Aorta (tissue), 5 donors: Measurements from ENCODE around the gene DISC1. TPM values are rescaled to one million over a fixed set of nuclear protein-coding genes. Genes with fewer than 3 reads are reported as not detected.
"Not testable (repeated sequence)": the region's sequence is repeated elsewhere in the genome, so short reads cannot be mapped to it uniquely, and the experiment has no call there.

Source experiments
- ATAC-seq: fragments of 200-7000 bp; cut with Tn5 transposase; one replicate; pipeline ENCODE4 v1.9.1; 2022; ENCODE audit warnings: moderate library complexity; ENCODE audit not compliant: low FRiP score
- DNase-seq, 2 donors: peaks; one replicate each; pipeline ENCODE4 v3.0.0-alpha.2; 2020
- H3K27ac ChIP-seq, 2 donors: one replicate each; pipeline ENCODE4 v1.5.1; 2013; ENCODE audit warnings: low read length in 2 of 2, mild to moderate bottlenecking in 2 of 2, moderate library complexity in 2 of 2, control low read depth in 1 of 2, inconsistent platforms in 1 of 2, low read depth in 1 of 2
- H3K27me3 ChIP-seq, 2 donors: one replicate each; pipeline ENCODE4 v1.6.1; 2013; ENCODE audit warnings: control low read depth in 1 of 2, low read length in 1 of 2, mild to moderate bottlenecking in 1 of 2, moderate library complexity in 1 of 2; ENCODE audit not compliant: insufficient read depth in 2 of 2, control insufficient read depth in 1 of 2
- H3K36me3 ChIP-seq, 2 donors: one replicate each; pipeline ENCODE4 v1.6.1; 2013; ENCODE audit warnings: control low read depth in 1 of 2, low read length in 1 of 2, mild to moderate bottlenecking in 1 of 2; ENCODE audit not compliant: insufficient read depth in 2 of 2, control insufficient read depth in 1 of 2
- H3K4me1 ChIP-seq, 2 donors: one replicate each; pipeline ENCODE4 v1.6.1; 2013; ENCODE audit warnings: low read length in 2 of 2, control low read depth in 1 of 2, mild to moderate bottlenecking in 1 of 2, moderate library complexity in 1 of 2; ENCODE audit not compliant: insufficient read depth in 2 of 2, control insufficient read depth in 1 of 2
- H3K4me3 ChIP-seq, 2 donors: one replicate each; pipeline ENCODE4 v1.5.1; 2013; ENCODE audit warnings: low read length in 2 of 2, control low read depth in 1 of 2, mild to moderate bottlenecking in 1 of 2
- H3K9me3 ChIP-seq: one replicate; pipeline ENCODE4 v1.6.1; 2013; ENCODE audit warnings: mild to moderate bottlenecking, low read length; ENCODE audit not compliant: control insufficient read depth
- WGBS, 2 donors: extraction: QIAGEN DNeasy Blood & Tissue Kit; methylation state at CpG; one replicate each; pipeline ENCODE4 v1.1.7; 2013; 5-methylcytosine and 5-hydroxymethylcytosine counted together
- intact Hi-C, 2 donors: fragments of 100-400 bp; cut with DNase I; formaldehyde crosslinking; loops; one replicate each; pipeline versions ENCODE4 v1.14.2 to v1.15.0; 2022
- polyA plus RNA-seq, 2 donors: library from polyadenylated mRNA; stranded (reverse); fragments of 200-250 nt; gene quantifications; one replicate each; pipeline ENCODE4 v1.2.3, GENCODE V29; 2013
- total RNA-seq, 2 donors: library from RNA; stranded (reverse); fragmentation: NEBNext Ultra II Directional; extraction: Animal tissue kit (Norgen Biotek cat#: 25700); gene quantifications; one replicate each; pipeline ENCODE4 v1.2.1, GENCODE V29; 2021
- donor health status: healthy with polysubstance abuse.
- donor health status: Bipolar disorder and iron deficiency.
- donor health status: DM: no; HTN: no; CAD: no.
- donor health status: DM: no; HTN: no; CAD: no.
- donor health status: DM: yes; HTN: yes; CAD: no.

Gene DISC1
- total and polyA plus RNA-seq, 4 donors = 0.64 to 31.7 (median 6.0) TPM

DNA sequence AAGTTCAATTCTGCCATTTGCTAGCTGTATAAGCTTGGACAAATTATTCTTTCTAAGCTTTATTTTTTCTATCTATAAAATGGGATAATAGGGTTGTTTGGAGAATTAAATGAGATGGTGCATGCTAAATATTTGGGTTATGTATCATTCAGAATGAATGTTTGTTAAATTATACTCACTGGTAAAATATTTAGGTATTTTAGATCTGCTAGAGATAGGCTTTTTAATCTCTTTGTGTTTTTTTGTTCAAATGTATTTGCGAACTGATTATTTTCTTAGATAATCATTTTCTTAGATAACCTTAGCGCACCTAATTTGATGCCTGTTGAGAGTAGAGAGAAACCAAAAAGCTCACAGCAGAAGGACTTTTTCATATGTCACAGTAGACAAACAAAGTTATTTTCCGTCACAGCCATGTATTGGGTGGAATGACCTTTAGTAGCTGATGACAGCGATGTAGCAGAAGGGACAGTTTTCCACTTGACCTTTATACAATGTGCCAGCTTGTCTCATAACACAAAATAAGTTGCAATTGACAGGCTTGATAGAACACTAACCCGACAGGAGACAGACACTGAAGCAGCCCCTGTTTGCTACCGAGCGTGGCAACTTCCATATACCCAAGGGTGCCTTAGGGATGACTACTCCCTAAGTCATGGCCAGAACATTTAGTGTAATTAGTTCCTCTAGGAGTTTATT, 93.0 kb downstream of the DISC1 start:
- intact Hi-C loops = no loop called here
- peaks cover 1% of the 10 kb centered on the region for H3K9me3 ChIP-seq
- H3K4me1 ChIP-seq = no peaks in the 10 kb centered on the region
- no peak for DNase-seq
- no peak overlapping the region for H3K27ac ChIP-seq
- 97 to 98% methylated on average over 7 of the region's 7 CpGs for WGBS, 2 donors
- H3K4me3 ChIP-seq = no peak overlapping the region
- no peaks in the 10 kb centered on the region for H3K36me3 ChIP-seq
- ATAC-seq = no peak
- no peaks in the 10 kb centered on the region for H3K27me3 ChIP-seq

DNA sequence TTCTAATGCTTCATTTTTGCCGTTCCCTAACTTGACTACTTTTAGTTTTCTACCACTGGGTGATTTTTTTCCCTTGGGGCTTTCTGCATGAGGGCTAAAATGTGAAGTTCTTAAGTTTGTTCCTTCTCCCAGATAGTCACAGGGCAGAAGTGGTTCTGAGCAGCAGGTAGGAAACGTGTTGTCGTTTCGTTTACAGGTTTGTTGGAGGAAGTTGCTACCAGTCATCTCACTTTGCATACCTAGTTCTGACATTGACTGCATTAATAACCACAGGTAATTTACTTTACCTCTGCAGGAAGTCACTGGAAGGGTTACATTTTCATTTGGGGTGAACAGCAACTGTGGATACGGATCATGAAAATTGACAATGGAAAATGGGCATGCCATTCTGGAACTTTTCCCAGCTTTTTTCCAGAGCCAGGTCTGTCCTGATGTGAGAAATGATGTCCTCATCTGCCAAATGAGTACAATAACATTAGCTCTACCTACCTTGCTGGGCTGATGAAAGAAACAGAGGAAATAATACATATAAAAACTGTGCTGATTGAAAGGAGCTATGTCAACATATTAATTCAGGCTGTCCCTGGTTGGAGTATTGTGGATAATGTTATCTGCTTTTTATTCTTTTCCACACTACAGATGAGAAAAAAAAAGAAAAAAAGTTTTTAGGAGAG, 94.2 kb downstream of the DISC1 start:
- intact Hi-C loops = no loop called here
- Histone ChIP-seq H3K27ac (no peak overlapping the region), H3K36me3 (no peaks in the 10 kb centered on the region), H3K27me3 (no peaks in the 10 kb centered on the region), H3K4me3 (no peak overlapping the region), H3K9me3 (peaks cover 1% of the 10 kb centered on the region), H3K4me1 (no peaks in the 10 kb centered on the region)
- WGBS, 2 donors = 89 to 91% methylated on average over 5 of the region's 5 CpGs
- no peak for DNase-seq
- ATAC-seq = no peak

DNA sequence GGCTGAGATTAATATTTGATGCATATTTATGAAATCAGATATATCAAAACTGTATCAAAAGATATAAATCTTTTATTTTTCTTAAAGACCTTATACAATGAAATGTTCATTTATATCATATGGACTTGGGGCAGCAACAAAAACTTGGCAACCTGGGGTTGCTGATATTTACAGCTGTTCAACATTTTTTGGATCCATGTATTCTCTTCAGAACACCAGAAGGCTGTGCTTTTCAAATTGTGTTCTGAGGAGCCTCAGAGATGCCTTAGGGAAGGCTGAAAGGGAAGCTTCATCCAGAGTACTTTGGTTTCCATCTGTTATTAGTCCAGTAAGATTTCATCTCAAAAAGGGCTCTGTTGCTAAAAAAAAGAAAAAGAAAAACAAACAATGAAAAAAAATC, 94.8 kb downstream of the DISC1 start:
- H3K27ac ChIP-seq = no peak overlapping the region
- DNase-seq (no peak), ATAC-seq (no peak)
- intact Hi-C loops = no loop called here
- H3K4me1 ChIP-seq = no peaks in the 10 kb centered on the region
- H3K4me3 ChIP-seq = no peak overlapping the region
- H3K9me3 ChIP-seq = peaks cover 1% of the 10 kb centered on the region
- H3K27me3 ChIP-seq = no peaks in the 10 kb centered on the region
- no peaks in the 10 kb centered on the region for H3K36me3 ChIP-seq

DNA sequence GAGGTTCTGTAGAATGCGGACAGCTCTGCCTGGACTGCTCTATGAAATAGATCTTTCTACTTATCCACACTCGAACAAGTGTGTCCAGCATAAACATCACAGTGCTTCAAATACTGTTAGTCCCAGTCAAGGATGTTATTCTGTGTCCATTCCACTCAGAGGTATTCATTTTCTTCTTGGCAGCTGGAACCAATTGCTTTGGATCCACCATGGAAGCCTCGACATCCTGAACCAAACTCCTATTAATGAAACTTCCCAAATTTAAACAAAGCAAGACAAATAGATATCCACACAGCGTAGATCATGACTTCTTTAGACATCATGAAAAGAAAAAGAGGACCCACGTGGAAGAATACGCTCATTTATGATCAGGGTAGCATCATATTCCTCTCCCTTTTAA, 95.8 kb downstream of the DISC1 start:
- Histone ChIP-seq H3K9me3 (peaks cover 1% of the 10 kb centered on the region), H3K27ac (no peak overlapping the region), H3K4me1 (no peaks in the 10 kb centered on the region), H3K36me3 (no peaks in the 10 kb centered on the region), H3K27me3 (no peaks in the 10 kb centered on the region), H3K4me3 (no peak overlapping the region)
- ATAC-seq (no peak), DNase-seq (no peak)
- intact Hi-C loops = no loop called here
- WGBS, 2 donors = 95 to 96% methylated on average over 6 of the region's 6 CpGs

DNA sequence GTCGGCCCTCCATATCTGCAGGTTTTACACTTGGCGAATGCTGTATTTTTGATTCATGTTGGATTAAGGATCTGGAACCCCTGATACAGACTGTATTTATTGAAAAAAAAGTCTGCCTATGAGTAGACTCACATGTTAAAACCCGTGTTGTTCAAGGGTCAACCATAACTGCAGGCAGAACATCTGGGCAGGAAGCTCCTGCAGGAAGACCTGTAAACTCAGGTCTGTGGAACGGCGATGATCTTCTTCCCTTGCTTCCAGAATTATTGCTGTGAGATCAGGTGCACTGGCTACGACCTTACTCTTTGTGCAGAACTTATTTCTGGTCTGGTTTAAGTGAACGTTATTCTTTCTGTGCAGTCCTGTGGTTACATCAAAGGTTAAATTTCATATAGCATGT, 96.6 kb downstream of the DISC1 start:
- Histone ChIP-seq H3K4me1 (no peaks in the 10 kb centered on the region), H3K27ac (no peak overlapping the region), H3K27me3 (no peaks in the 10 kb centered on the region), H3K36me3 (no peaks in the 10 kb centered on the region), H3K9me3 (peaks cover 1% of the 10 kb centered on the region), H3K4me3 (no peak overlapping the region)
- ATAC-seq = no peak
- 88 to 93% methylated on average over 7 of the region's 7 CpGs for whole genome bisulfite sequencing, 2 donors
- intact Hi-C loops = no loop called here
- DNase-seq = no peak

DNA sequence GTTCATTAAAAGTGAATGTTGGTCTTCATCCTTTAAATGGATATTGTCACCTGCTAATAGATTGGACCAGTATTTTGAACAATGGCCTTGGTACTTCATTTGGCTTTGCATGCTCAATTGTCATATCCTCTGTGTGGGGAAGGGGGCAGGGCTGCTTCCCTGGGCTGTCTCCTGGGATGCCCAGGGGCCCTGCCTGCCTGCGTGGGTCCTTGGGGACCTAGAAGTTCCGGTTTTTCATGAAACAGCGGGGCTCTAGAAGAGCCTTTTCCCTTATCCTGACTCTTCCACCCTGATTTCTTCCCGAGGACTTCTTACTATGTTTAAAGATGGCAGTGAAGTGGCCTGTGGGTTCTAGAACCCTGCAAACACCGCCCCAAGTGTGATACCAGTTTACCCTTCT, 97.5 kb downstream of the DISC1 start:
- Histone ChIP-seq H3K9me3 (no peaks in the 10 kb centered on the region), H3K27ac (no peak overlapping the region), H3K36me3 (no peaks in the 10 kb centered on the region), H3K4me1 (no peaks in the 10 kb centered on the region), H3K4me3 (no peak overlapping the region), H3K27me3 (no peaks in the 10 kb centered on the region)
- WGBS, 2 donors = 93 to 94% methylated on average over 5 of the region's 5 CpGs
- ATAC-seq (no peak), DNase-seq (no peak)
- intact Hi-C loops = no loop called here

DNA sequence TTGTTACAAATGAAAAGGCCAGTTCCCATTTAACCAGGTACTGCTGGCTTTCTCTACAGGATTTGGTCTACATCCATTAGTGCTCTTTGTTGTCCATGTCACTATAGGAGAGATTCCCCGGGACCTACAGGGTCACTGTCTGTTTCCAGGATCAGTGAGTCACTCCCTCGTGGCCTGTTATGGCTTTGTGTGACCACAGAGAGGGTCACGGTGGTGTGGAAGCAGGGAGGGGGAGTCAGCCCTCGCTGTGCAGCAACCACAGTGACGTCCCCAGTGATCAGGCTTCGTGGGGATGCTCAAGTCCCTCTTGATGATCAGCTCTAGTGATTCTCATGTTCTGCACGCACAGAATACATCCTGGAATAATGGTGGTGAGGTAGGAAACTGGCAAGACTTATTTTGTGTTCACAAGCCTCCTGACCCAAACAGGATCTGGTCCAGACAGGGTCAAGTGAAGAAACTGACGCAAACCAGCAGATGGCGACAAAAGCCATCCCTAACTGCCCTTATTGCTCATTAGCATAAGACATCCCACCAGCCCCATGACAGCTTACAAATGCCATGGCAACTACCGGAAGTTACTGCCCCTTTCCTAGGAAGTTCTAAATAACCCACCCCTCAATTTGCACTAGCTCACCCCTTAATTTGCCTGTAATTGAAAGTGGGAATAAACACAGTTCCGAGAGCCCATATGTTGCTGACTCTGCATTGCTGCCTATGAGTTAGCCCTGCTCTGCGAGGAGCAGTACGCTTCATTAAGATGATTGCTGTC, 98.5 kb downstream of the DISC1 start:
- no peaks in the 10 kb centered on the region for H3K4me1 ChIP-seq
- WGBS, 2 donors = 89 to 93% methylated on average over 13 of the region's 13 CpGs
- intact Hi-C loops = no loop called here
- H3K9me3 ChIP-seq = no peaks in the 10 kb centered on the region
- H3K36me3 ChIP-seq = no peaks in the 10 kb centered on the region
- ATAC-seq = no peak
- peak in 1 of 2 donors; percentile 53 for DNase-seq
- H3K27me3 ChIP-seq = no peaks in the 10 kb centered on the region
- no peak overlapping the region for H3K27ac ChIP-seq
- no peak overlapping the region for H3K4me3 ChIP-seq

DNA sequence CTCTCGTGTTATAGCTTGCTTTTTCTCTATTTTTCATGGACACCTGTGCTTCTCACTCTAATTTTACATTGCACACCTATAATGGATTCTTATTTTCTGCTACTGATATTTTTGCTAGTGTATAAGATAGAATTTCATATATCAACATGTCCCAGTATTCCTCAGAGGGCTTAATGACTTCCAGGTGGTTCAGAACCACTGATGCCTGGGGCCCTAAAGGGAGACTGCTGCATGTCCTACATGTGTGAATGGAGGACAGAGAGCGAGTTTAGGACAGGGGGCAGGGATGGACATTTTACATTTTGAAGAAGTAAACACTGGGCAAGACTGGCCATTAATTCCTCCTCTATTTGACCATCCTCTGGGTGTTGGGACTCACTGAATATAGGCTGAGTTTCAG, 100.6 kb downstream of the DISC1 start:
- H3K9me3 ChIP-seq = no peaks in the 10 kb centered on the region
- WGBS, 2 donors = 98 to 99% methylated on average over 2 of the region's 2 CpGs
- no peak overlapping the region for H3K4me3 ChIP-seq
- intact Hi-C loops = no loop called here
- no peak overlapping the region for H3K27ac ChIP-seq
- no peaks in the 10 kb centered on the region for H3K27me3 ChIP-seq
- DNase-seq = no peak
- no peak for ATAC-seq
- no peaks in the 10 kb centered on the region for H3K4me1 ChIP-seq
- H3K36me3 ChIP-seq = no peaks in the 10 kb centered on the region

DNA sequence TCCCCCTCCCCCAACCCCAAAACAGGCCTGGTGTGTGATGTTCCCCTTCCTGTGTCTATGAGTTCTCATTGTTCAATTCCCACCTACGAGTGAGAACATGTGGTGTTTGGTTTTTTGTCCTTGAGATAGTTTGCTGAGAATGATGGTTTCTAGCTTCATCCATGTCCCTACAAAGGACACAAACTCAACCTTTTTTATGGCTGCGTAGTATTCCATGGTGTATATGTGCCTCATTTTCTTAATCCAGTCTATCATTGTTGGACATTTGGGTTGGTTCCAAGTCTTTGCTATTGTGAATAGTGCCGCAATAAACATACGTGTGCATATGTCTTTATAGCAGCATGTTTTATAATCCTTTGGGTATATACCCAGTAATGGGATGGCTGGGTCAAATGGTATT, 102.4 kb downstream of the DISC1 start:
- WGBS, 2 donors = 95 to 98% methylated on average over 2 to 4 of the region's 4 CpGs
- H3K9me3 ChIP-seq, H3K27ac ChIP-seq: not testable (repeated sequence)

More for the DNA sequence above, 102.4 kb downstream of the DISC1 start:
- DNase-seq, H3K36me3 ChIP-seq, H3K27me3 ChIP-seq, ATAC-seq, intact Hi-C loops, H3K4me1 ChIP-seq, H3K4me3 ChIP-seq: not testable (repeated sequence)
